Panc1 (cell line): ENCODE data around the gene ATP6V0B.

Experiments used
- POLR2AphosphoS5 ChIP-seq: IDR thresholded peaks from 2 replicates; pipeline ENCODE4 v1.6.1; 2012; ENCODE audit warnings: mild to moderate bottlenecking, low read depth, low read length, moderate library complexity
- TF ChIP-seq, protein P1 (sequence below): fragments of 450-650 bp; IDR thresholded peaks from 2 replicates; pipeline ENCODE4 v1.5.1; 2017; ENCODE audit warnings: mild to moderate bottlenecking

DNA sequence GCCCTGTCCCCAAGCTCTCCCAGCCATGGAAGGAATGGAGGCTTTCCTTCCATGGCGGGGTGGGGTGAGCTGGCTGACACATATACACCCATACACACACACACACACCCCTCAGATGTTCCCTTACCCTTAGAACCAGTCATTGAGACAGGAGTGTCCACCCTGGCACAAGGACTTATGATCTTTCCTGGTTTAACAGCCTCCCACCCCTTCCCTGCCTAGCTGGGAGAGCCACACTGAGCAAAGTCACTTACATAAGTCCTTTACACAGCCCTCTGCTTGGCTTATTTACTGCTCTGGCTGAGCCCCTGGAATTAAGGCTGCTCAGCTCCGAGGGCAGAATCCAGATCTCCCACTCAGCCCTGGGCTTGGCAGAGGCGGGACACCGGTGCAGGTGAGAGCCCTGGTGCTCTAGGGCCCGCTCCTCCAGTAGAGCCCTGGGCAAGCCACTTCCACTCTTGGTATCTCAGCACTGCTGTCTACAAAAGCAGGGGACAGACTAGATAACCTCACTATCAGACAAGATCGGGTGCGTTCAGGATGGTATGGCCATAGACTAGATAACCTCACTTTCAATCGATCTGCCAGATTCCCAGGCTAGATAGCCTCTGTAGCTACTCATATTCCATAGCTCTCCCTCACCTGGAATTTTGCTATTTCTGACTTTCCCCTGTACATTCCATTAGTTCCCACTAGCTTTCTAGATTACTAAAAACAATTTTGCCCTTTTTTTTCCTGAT is 39.8 kb downstream of the ATP6V0B start:
- TF ChIP-seq, protein P1, sequence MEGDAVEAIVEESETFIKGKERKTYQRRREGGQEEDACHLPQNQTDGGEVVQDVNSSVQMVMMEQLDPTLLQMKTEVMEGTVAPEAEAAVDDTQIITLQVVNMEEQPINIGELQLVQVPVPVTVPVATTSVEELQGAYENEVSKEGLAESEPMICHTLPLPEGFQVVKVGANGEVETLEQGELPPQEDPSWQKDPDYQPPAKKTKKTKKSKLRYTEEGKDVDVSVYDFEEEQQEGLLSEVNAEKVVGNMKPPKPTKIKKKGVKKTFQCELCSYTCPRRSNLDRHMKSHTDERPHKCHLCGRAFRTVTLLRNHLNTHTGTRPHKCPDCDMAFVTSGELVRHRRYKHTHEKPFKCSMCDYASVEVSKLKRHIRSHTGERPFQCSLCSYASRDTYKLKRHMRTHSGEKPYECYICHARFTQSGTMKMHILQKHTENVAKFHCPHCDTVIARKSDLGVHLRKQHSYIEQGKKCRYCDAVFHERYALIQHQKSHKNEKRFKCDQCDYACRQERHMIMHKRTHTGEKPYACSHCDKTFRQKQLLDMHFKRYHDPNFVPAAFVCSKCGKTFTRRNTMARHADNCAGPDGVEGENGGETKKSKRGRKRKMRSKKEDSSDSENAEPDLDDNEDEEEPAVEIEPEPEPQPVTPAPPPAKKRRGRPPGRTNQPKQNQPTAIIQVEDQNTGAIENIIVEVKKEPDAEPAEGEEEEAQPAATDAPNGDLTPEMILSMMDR: no peak
- TF ChIP-seq POLR2AphosphoS5: no peak
